BJ (cell line): ENCODE data around the gene MIB1. TPM values are rescaled to one million over a fixed set of nuclear protein-coding genes. Genes with fewer than 3 reads are reported as not detected.
"Not testable (repeated sequence)": the region's sequence is repeated elsewhere in the genome, so short reads cannot be mapped to it uniquely, and the experiment has no call there.

Experiments used
- CTCF ChIA-PET: fragments of 350-600 bp; formaldehyde crosslinking; extraction: SDS; loops from one replicate; lab custom pipeline; 2021; ENCODE audit warnings: antibody characterized with exemption, inconsistent platforms; lab: Yijun Ruan, JAX
- POLR2A ChIA-PET: fragments of 300-600 bp; sonication (Branson Sonifier 250); formaldehyde crosslinking; extraction: SDS; loops from one replicate; lab custom pipeline; 2021; ENCODE audit warnings: antibody characterized with exemption; lab: Charles Lee
- DNase-seq: peaks from one replicate; pipeline ENCODE4 v3.0.0-alpha.2; 2011; ENCODE audit warnings: low read depth
- H3K27me3 ChIP-seq: 2 replicates; pipeline ENCODE4 v1.6.0; 2011; ENCODE audit warnings: low read length; ENCODE audit not compliant: control insufficient read depth, insufficient read depth
- H3K36me3 ChIP-seq: 2 replicates; pipeline ENCODE4 v1.5.1; 2011; ENCODE audit warnings: low read length; ENCODE audit not compliant: control insufficient read depth, insufficient read depth
- H3K4me3 ChIP-seq: 2 replicates; pipeline ENCODE4 v1.5.1; 2011; ENCODE audit warnings: low read depth, mild to moderate bottlenecking, control low read depth, low read length
- polyA plus RNA-seq: library from polyadenylated mRNA; depleted of rRNA; stranded (reverse); fragments of >200 nt; gene quantifications from 2 replicates; pipeline ENCODE4 v1.2.3, GENCODE V29; 2011
- TF ChIP-seq, protein P1 (sequence below): IDR thresholded peaks from 2 replicates; pipeline ENCODE4 v1.5.1; 2011; ENCODE audit warnings: low read depth, mild to moderate bottlenecking, control low read depth, inconsistent platforms, low read length, moderate library complexity; ENCODE audit not compliant: insufficient read depth

Gene MIB1
- polyA plus RNA-seq, 1 experiment, result 10.0 TPM

DNA sequence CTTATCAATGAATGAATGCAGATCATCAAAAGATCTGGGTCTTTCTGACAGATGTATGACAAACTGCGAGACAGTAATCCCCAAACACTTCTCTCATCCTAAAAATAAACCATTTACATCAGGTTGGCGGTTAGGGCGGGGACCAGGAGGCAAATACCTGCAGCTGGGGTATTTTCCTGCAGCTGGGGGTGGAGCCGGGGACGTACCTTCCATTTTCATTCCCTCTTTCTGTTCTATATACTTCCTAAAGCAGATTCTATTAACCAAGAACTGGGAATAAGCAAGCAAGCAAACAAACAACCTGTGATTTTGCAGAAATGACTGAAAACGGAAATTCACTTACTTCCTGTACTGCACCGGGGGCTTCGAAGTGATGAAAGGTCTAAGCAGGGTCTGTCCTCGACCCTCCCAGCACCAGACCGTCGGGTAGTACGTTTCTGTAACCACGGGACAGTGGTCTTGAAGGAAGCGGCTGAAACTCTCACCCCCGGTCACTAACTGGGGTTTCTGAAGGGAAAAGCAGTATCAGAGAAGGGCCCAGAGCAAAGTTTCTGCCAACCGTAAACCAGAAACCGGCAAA lies 37.3 kb upstream of the MIB1 start:
- H3K36me3 ChIP-seq, result no peaks in the 10 kb centered on the region
- peak overlapping the region; percentile 86 for H3K4me3 ChIP-seq
- no peaks in the 10 kb centered on the region for H3K27me3 ChIP-seq
- ChIA-PET CTCF (no interaction called here), POLR2A (no interaction called here)
- TF ChIP-seq, protein P1, sequence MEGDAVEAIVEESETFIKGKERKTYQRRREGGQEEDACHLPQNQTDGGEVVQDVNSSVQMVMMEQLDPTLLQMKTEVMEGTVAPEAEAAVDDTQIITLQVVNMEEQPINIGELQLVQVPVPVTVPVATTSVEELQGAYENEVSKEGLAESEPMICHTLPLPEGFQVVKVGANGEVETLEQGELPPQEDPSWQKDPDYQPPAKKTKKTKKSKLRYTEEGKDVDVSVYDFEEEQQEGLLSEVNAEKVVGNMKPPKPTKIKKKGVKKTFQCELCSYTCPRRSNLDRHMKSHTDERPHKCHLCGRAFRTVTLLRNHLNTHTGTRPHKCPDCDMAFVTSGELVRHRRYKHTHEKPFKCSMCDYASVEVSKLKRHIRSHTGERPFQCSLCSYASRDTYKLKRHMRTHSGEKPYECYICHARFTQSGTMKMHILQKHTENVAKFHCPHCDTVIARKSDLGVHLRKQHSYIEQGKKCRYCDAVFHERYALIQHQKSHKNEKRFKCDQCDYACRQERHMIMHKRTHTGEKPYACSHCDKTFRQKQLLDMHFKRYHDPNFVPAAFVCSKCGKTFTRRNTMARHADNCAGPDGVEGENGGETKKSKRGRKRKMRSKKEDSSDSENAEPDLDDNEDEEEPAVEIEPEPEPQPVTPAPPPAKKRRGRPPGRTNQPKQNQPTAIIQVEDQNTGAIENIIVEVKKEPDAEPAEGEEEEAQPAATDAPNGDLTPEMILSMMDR, result no peak
- no peak for DNase-seq

DNA sequence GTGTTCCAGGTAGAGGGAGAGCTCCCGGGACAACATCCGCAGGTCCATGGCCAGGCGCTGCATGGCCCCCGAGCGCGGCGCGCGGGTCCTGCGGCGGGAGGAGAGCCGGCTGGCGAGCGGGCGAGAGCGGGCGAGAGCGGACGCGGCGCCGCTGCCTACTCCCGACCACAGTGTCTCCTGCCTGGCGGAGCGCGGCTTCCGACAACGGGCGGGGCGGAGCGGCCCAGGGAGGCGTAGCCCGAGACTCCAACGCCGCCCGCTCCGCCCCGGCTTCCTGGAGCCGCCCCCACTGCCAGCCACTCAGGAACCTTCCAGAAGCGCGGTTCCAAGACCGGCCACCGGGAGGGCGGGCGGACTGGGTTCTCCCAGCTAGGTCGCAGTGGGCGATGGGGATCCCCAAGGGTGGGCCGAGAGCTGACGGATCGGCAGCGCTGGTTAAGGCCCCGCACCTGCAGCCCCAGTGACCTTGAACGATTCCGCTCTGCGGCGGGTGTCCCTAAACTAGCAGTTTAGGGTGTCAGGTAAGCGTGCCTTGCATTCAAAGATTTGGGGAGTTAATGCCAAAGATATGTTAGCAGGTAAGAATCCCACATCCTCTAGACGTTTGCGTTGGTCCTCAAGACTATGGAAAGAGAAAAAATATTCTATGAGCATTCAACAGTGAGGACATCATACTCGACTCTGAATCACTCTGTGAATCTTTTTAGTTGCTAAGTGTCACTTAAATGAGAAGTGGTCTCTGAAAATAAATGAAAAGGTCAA lies 35.8 kb upstream of the MIB1 start, which contains the start of gene ABHD3:
TSS of gene ABHD3 (minus strand) at position 172 of the 762 bp plus-strand sequence. CDS start at position 63, 109 bp downstream.
- TF ChIP-seq, protein P1, result peak; percentile 59
- no peak for DNase-seq
- POLR2A ChIA-PET, result no interaction called here

DNA sequence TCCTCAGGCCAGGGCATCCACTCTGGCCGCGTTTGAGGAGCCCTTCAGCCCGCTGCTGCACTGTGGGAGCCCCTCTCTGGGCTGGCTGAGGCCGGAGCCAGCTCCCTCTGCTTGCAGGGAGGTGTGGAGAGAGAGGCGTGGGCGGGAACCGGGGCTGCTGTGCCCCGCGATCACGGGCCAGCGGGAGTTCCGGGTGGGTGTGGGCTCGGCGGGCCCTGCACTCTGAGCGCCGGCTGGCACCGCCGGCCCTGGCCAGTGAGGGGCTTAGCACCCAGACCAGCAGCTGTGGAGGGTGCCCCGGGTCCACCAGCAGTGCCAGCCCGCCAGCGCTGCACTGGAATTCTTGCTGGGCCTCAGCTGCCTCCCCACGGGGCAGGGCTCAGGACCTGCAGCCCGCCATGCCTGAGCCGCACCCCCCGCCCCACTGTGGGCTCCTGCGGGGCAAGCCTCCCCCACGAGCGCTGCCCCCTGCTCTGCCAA lies 34.2 kb upstream of the MIB1 start:
- TF ChIP-seq, protein P1, result no peak
- Histone ChIP-seq H3K4me3 (no peak overlapping the region), H3K27me3 (no peaks in the 10 kb centered on the region), H3K36me3 (no peaks in the 10 kb centered on the region)
- no peak for DNase-seq
- CTCF ChIA-PET, result interaction anchor here (1.0 kb wide), 1 partner anchor 8 kb away, joined by 3 read pairs; no protein-coding TSS in a partner anchor
- POLR2A ChIA-PET, result no interaction called here

More for the DNA sequence above, 35.8 kb upstream of the MIB1 start, which contains the start of gene ABHD3:
- H3K36me3 ChIP-seq, result no peaks in the 10 kb centered on the region
- peak within 1 kb of the TSS; percentile 86 for H3K4me3 ChIP-seq
- CTCF ChIA-PET, result interaction anchor here (0.8 to 1.4 kb wide), 4 partner anchors 10 to 216 kb away, joined by 3 read pairs; partner anchors contain the start of gene ESCO1
- H3K27me3 ChIP-seq, result no peaks in the 10 kb centered on the region

DNA sequence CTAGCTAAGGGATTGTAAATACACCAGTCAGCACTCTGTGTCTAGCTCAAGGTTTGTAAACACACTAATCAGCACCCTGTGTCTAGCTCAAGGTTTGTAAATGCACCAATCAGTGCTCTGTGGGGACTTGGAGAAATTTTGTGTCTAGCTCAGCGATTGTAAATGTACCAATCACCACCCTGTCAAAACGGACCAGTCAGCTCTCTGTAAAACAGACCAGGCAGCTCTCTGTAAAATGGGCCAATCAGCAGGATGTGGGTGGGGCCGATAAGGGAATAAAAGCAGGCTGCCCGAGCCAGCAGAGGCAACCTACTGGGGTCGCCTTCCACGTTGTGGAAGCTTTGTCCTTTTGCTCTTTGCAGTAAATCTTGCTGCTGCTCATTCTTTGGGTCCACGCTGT lies 33.5 kb upstream of the MIB1 start:
- POLR2A ChIA-PET, DNase-seq, H3K4me3 ChIP-seq, H3K27me3 ChIP-seq, H3K36me3 ChIP-seq: not testable (repeated sequence)
- CTCF ChIA-PET, result interaction anchor here (0.5 to 1.0 kb wide), 2 partner anchors 8 to 27 kb away, joined by 3 to 5 read pairs; no protein-coding TSS in a partner anchor

DNA sequence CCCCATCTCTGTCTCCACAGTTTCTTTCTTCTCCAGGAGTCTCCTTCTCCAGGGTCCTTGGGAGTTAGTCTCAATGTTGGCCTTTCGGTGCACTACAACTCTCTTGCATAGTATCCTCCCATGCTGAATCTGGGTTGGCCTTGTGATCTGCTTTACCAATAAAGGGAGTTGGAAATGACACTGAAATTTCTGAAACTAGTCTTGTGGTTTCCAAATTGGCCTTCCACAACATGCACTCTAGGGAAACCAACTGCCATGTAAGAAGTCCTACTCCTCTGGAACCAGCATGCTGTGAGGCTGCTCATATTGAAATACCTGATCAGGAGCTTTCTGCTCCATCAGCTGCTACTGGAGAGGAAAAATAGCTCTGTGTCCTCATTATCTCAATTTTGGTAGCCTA lies 26.1 kb upstream of the MIB1 start:
- Histone ChIP-seq H3K36me3 (no peaks in the 10 kb centered on the region), H3K27me3 (peaks cover 2% of the 10 kb centered on the region; the same call in 1 of the 2 replicates), H3K4me3 (no peak overlapping the region)
- ChIA-PET POLR2A (no interaction called here), CTCF (interaction anchor here (0.6 to 1.2 kb wide), 3 partner anchors 8 to 10 kb away, joined by 3 read pairs; partner anchors contain the start of gene ABHD3)
- no peak for DNase-seq
- TF ChIP-seq, protein P1, result no peak
